Measurements from ENCODE around the gene MLH1. TPM values are rescaled to one million over a fixed set of nuclear protein-coding genes. Genes with fewer than 3 reads are reported as not detected.

Gene MLH1
- total RNA-seq, 1 donor from 2014 or later = 43.8 TPM

GRCh38 chr3:37028329-37028728 lies 35.0 kb downstream of the MLH1 start:
- H3K27me3 Mint-ChIP-seq = no peaks in the 10 kb centered on the region
- H3K27ac Mint-ChIP-seq = no peak overlapping the region
- H3K4me3 Mint-ChIP-seq (ENCODE audit: low read depth) = no peak overlapping the region
- H3K9me3 Mint-ChIP-seq (ENCODE audit: low read depth) = peaks cover 6% of the 10 kb centered on the region
- H3K4me1 Mint-ChIP-seq (ENCODE audit: low read depth) = no peaks in the 10 kb centered on the region
- no peak for TF ChIP-seq CTCF (IDR thresholded peaks at IDR 0.05; ENCODE audit: unreplicated experiment)
- peaks cover 33% of the 10 kb centered on the region for H3K36me3 Mint-ChIP-seq (ENCODE audit: insufficient read depth)
- no peak for DNase-seq (ENCODE audit: low spot score, unreplicated experiment)

- Mint-ChIP-seq H3K27me3 (no peaks in the 10 kb centered on the region), H3K4me1 (ENCODE audit: low read depth) (no peaks in the 10 kb centered on the region), H3K27ac (peak overlapping the region; percentile 36), H3K9me3 (ENCODE audit: low read depth) (peaks cover 6% of the 10 kb centered on the region), H3K4me3 (ENCODE audit: low read depth) (no peak overlapping the region), H3K36me3 (ENCODE audit: insufficient read depth) (peaks cover 29% of the 10 kb centered on the region)
- no peak for TF ChIP-seq CTCF (IDR thresholded peaks at IDR 0.05; ENCODE audit: unreplicated experiment)
- DNase-seq (ENCODE audit: low spot score, unreplicated experiment) = no peak
Observed at GRCh38 chr3:37029111-37029510, 35.8 kb downstream of the MLH1 start.

GRCh38 chr3:37029516-37030163 lies 36.3 kb downstream of the MLH1 start:
- TF ChIP-seq CTCF (IDR thresholded peaks at IDR 0.05; ENCODE audit: unreplicated experiment) = no peak
- Mint-ChIP-seq H3K27me3 (no peaks in the 10 kb centered on the region), H3K27ac (no peak overlapping the region), H3K4me3 (ENCODE audit: low read depth) (no peak overlapping the region), H3K36me3 (ENCODE audit: insufficient read depth) (peaks cover 27% of the 10 kb centered on the region), H3K9me3 (ENCODE audit: low read depth) (peaks cover 5% of the 10 kb centered on the region), H3K4me1 (ENCODE audit: low read depth) (no peaks in the 10 kb centered on the region)
- DNase-seq (ENCODE audit: low spot score, unreplicated experiment) = no peak

- Mint-ChIP-seq H3K4me3 (ENCODE audit: low read depth) (no peak overlapping the region), H3K27ac (no peak overlapping the region), H3K27me3 (no peaks in the 10 kb centered on the region), H3K4me1 (ENCODE audit: low read depth) (no peaks in the 10 kb centered on the region), H3K36me3 (ENCODE audit: insufficient read depth) (peaks cover 31% of the 10 kb centered on the region), H3K9me3 (ENCODE audit: low read depth) (peaks cover 3% of the 10 kb centered on the region)
- DNase-seq (ENCODE audit: low spot score, unreplicated experiment) = no peak
- no peak for TF ChIP-seq CTCF (IDR thresholded peaks at IDR 0.05; ENCODE audit: unreplicated experiment)
Observed at GRCh38 chr3:37030588-37030987, 37.3 kb downstream of the MLH1 start.

GRCh38 chr3:37031096-37031682 lies 37.9 kb downstream of the MLH1 start:
- H3K4me3 Mint-ChIP-seq (ENCODE audit: low read depth) = no peak overlapping the region
- no peaks in the 10 kb centered on the region for H3K27me3 Mint-ChIP-seq
- peaks cover 34% of the 10 kb centered on the region for H3K36me3 Mint-ChIP-seq (ENCODE audit: insufficient read depth)
- peaks cover 3% of the 10 kb centered on the region for H3K9me3 Mint-ChIP-seq (ENCODE audit: low read depth)
- H3K27ac Mint-ChIP-seq = no peak overlapping the region
- no peak for DNase-seq (ENCODE audit: low spot score, unreplicated experiment)
- TF ChIP-seq CTCF (IDR thresholded peaks at IDR 0.05; ENCODE audit: unreplicated experiment) = no peak
- no peaks in the 10 kb centered on the region for H3K4me1 Mint-ChIP-seq (ENCODE audit: low read depth)

Measured in progenitor cell of endocrine pancreas (in vitro differentiated cells).